IPS-18a (cell line): Measurements from ENCODE around the gene PRPF6.
"Not testable (repeated sequence)": the region's sequence is repeated elsewhere in the genome, so short reads cannot be mapped to it uniquely, and the experiment has no call there.

Experiments used
- H3K27ac ChIP-seq: one replicate; pipeline ENCODE4 v1.5.1; 2013; ENCODE audit warnings: low read length
- H3K27me3 ChIP-seq: one replicate; pipeline ENCODE4 v1.6.1; 2013; ENCODE audit warnings: mild to moderate bottlenecking, low read length; ENCODE audit not compliant: control insufficient read depth, insufficient read depth
- H3K36me3 ChIP-seq: one replicate; pipeline ENCODE4 v1.6.1; 2013; ENCODE audit warnings: low read depth, low read length; ENCODE audit not compliant: control insufficient read depth
- H3K4me1 ChIP-seq: one replicate; pipeline ENCODE4 v1.6.1; 2013; ENCODE audit warnings: low read depth, low read length; ENCODE audit not compliant: control insufficient read depth
- H3K4me3 ChIP-seq: one replicate; pipeline ENCODE4 v1.5.1; 2013; ENCODE audit warnings: low read length
- H3K9ac ChIP-seq: one replicate; pipeline ENCODE4 v1.6.1; 2013; ENCODE audit warnings: mild to moderate bottlenecking, low read length, moderate library complexity
- H3K9me3 ChIP-seq: one replicate; pipeline ENCODE4 v1.6.1; 2013; ENCODE audit warnings: low read depth, low read length; ENCODE audit not compliant: control insufficient read depth

Gene PRPF6

GRCh38 chr20:63958471-63958870, 22.5 kb upstream of the PRPF6 start:
- H3K27ac ChIP-seq: no peak overlapping the region
- no peak overlapping the region for H3K4me3 ChIP-seq
- H3K9me3 ChIP-seq: no peaks in the 10 kb centered on the region
- no peak overlapping the region for H3K9ac ChIP-seq
- H3K36me3 ChIP-seq: peaks cover 18% of the 10 kb centered on the region
- peaks cover 13% of the 10 kb centered on the region for H3K4me1 ChIP-seq
- H3K27me3 ChIP-seq: no peaks in the 10 kb centered on the region

- H3K36me3 ChIP-seq: peaks cover 24% of the 10 kb centered on the region
- no peak overlapping the region for H3K9ac ChIP-seq
- no peak overlapping the region for H3K27ac ChIP-seq
- H3K4me3 ChIP-seq: no peak overlapping the region
- no peaks in the 10 kb centered on the region for H3K27me3 ChIP-seq
- H3K9me3 ChIP-seq: no peaks in the 10 kb centered on the region
- H3K4me1 ChIP-seq: peaks cover 13% of the 10 kb centered on the region
Observed at GRCh38 chr20:63958964-63959698, 21.8 kb upstream of the PRPF6 start.

- H3K27ac ChIP-seq: no peak overlapping the region
- no peak overlapping the region for H3K4me3 ChIP-seq
- H3K9ac ChIP-seq: no peak overlapping the region
- peaks cover 13% of the 10 kb centered on the region for H3K4me1 ChIP-seq
- no peaks in the 10 kb centered on the region for H3K9me3 ChIP-seq
- H3K36me3 ChIP-seq: peaks cover 24% of the 10 kb centered on the region
- no peaks in the 10 kb centered on the region for H3K27me3 ChIP-seq
Observed at GRCh38 chr20:63959699-63960075, 21.2 kb upstream of the PRPF6 start.

GRCh38 chr20:63960654-63961621, 20.0 kb upstream of the PRPF6 start:
- H3K4me1 ChIP-seq: peaks cover 13% of the 10 kb centered on the region
- not testable (repeated sequence) for H3K27ac ChIP-seq, H3K9me3 ChIP-seq, H3K9ac ChIP-seq, H3K27me3 ChIP-seq, H3K4me3 ChIP-seq
- peaks cover 24% of the 10 kb centered on the region for H3K36me3 ChIP-seq

- no peak overlapping the region for H3K4me3 ChIP-seq
- H3K4me1 ChIP-seq: peaks cover 13% of the 10 kb centered on the region
Observed at GRCh38 chr20:63961664-63962425, 19.1 kb upstream of the PRPF6 start.

GRCh38 chr20:63962426-63963347, 18.2 kb upstream of the PRPF6 start:
- Histone ChIP-seq H3K4me1 (peaks cover 13% of the 10 kb centered on the region), H3K36me3 (peaks cover 28% of the 10 kb centered on the region), H3K27me3 (no peaks in the 10 kb centered on the region), H3K9ac (no peak overlapping the region), H3K9me3 (no peaks in the 10 kb centered on the region), H3K27ac (no peak overlapping the region), H3K4me3 (no peak overlapping the region)

More at GRCh38 chr20:63961664-63962425, 19.1 kb upstream of the PRPF6 start:
- H3K36me3 ChIP-seq: peaks cover 28% of the 10 kb centered on the region
- no peak overlapping the region for H3K9ac ChIP-seq
- H3K27me3 ChIP-seq: no peaks in the 10 kb centered on the region
- no peaks in the 10 kb centered on the region for H3K9me3 ChIP-seq
- no peak overlapping the region for H3K27ac ChIP-seq

GRCh38 chr20:63963348-63963741, 17.6 kb upstream of the PRPF6 start:
- no peak overlapping the region for H3K4me3 ChIP-seq
- peaks cover 28% of the 10 kb centered on the region for H3K36me3 ChIP-seq
- peaks cover 12% of the 10 kb centered on the region for H3K4me1 ChIP-seq
- H3K27me3 ChIP-seq: no peaks in the 10 kb centered on the region
- H3K9ac ChIP-seq: no peak overlapping the region
- no peaks in the 10 kb centered on the region for H3K9me3 ChIP-seq
- H3K27ac ChIP-seq: no peak overlapping the region

GRCh38 chr20:63963784-63964301, 17.1 kb upstream of the PRPF6 start:
- H3K27ac ChIP-seq: no peak overlapping the region
- H3K36me3 ChIP-seq: peaks cover 28% of the 10 kb centered on the region
- no peaks in the 10 kb centered on the region for H3K9me3 ChIP-seq
- peaks cover 10% of the 10 kb centered on the region for H3K4me1 ChIP-seq
- no peak overlapping the region for H3K4me3 ChIP-seq
- no peaks in the 10 kb centered on the region for H3K27me3 ChIP-seq
- H3K9ac ChIP-seq: no peak overlapping the region

- Histone ChIP-seq H3K4me1 (peaks cover 6% of the 10 kb centered on the region), H3K9me3 (no peaks in the 10 kb centered on the region), H3K36me3 (peaks cover 28% of the 10 kb centered on the region)
Observed at GRCh38 chr20:63964412-63964811, 16.5 kb upstream of the PRPF6 start.

GRCh38 chr20:63966172-63966943, 14.6 kb upstream of the PRPF6 start:
- H3K27ac ChIP-seq: no peak overlapping the region
- no peaks in the 10 kb centered on the region for H3K9me3 ChIP-seq
- H3K4me3 ChIP-seq: no peak overlapping the region

More at GRCh38 chr20:63964412-63964811, 16.5 kb upstream of the PRPF6 start:
- Histone ChIP-seq H3K27me3 (no peaks in the 10 kb centered on the region), H3K4me3 (no peak overlapping the region), H3K27ac (no peak overlapping the region), H3K9ac (no peak overlapping the region)

More at GRCh38 chr20:63966172-63966943, 14.6 kb upstream of the PRPF6 start:
- no peak overlapping the region for H3K9ac ChIP-seq
- H3K4me1 ChIP-seq: peaks cover 5% of the 10 kb centered on the region
- H3K36me3 ChIP-seq: peaks cover 25% of the 10 kb centered on the region
- H3K27me3 ChIP-seq: peaks cover 11% of the 10 kb centered on the region
